Neural cell (in vitro differentiated cells): Measurements from ENCODE around the gene TRMT11. TPM values are rescaled to one million over a fixed set of nuclear protein-coding genes. Genes with fewer than 3 reads are reported as not detected.

ENCODE experiments used
- H2AFZ ChIP-seq: fragments of 200-600, 300-800 bp; sonication (generic), shearing (Covaris generic); 2 replicates; pipeline ENCODE4 v1.6.0; 2014; ENCODE audit warnings: low read depth, mild to moderate bottlenecking, antibody characterized with exemption, low read length, moderate library complexity
- H3F3A ChIP-seq: fragments of 200-600 bp; shearing (Covaris generic); 2 replicates; pipeline ENCODE4 v1.6.1; 2016; ENCODE audit warnings: mild to moderate bottlenecking, moderate library complexity, mixed read lengths, antibody characterized with exemption, low read length; ENCODE audit not compliant: insufficient read depth, poor library complexity, severe bottlenecking
- H3K27ac ChIP-seq: fragments of 200-600, 300-800 bp; sonication (generic), shearing (Covaris generic); 2 replicates; pipeline ENCODE4 v1.5.1; 2014; ENCODE audit warnings: mild to moderate bottlenecking, low read length, moderate library complexity
- H3K27me3 ChIP-seq: fragments of 300-800, 200-600 bp; sonication (generic), shearing (Covaris generic); 2 replicates; pipeline ENCODE4 v1.6.0; 2014; ENCODE audit warnings: mild to moderate bottlenecking, low read depth, low read length, moderate library complexity; ENCODE audit not compliant: insufficient read depth
- H3K36me3 ChIP-seq: fragments of 300-800, 200-600 bp; sonication (generic), shearing (Covaris generic); 2 replicates; pipeline ENCODE4 v1.5.1; 2014; ENCODE audit warnings: mild to moderate bottlenecking, antibody characterized with exemption, low read length, moderate library complexity; ENCODE audit not compliant: insufficient read depth
- H3K4me2 ChIP-seq: fragments of 300-800, 200-600 bp; sonication (generic), shearing (Covaris generic); 2 replicates; pipeline ENCODE4 v1.6.0; 2014; ENCODE audit warnings: mild to moderate bottlenecking, low read length
- H3K4me3 ChIP-seq: fragments of 300-800, 200-600 bp; sonication (generic), shearing (Covaris generic); 2 replicates; pipeline ENCODE4 v1.5.1; 2014; ENCODE audit warnings: mild to moderate bottlenecking, low read length, moderate library complexity
- H3K79me2 ChIP-seq: fragments of 200-600 bp; shearing (Covaris generic); replicated peaks from 2 replicates; pipeline ENCODE4 v1.6.0; 2014; ENCODE audit warnings: mild to moderate bottlenecking, low read length, moderate library complexity; ENCODE audit not compliant: insufficient read depth
- H3K9ac ChIP-seq: fragments of 300-800, 200-600 bp; sonication (generic), shearing (Covaris generic); 2 replicates; pipeline ENCODE4 v1.6.1; 2016; ENCODE audit warnings: mild to moderate bottlenecking, low read length, mixed read lengths
- H3K9me2 ChIP-seq: fragments of 200-600 bp; shearing (Covaris generic); 2 replicates; pipeline ENCODE4 v1.6.1; 2016; ENCODE audit warnings: mild to moderate bottlenecking, low read length, mixed read lengths; ENCODE audit not compliant: insufficient read depth
- H3K9me3 ChIP-seq: fragments of 200-600, 300-800 bp; sonication (generic), shearing (Covaris generic); 2 replicates; pipeline ENCODE4 v1.6.1; 2016; ENCODE audit warnings: mild to moderate bottlenecking, mixed run types, low read length, moderate library complexity, mixed read lengths
- H4K20me1 ChIP-seq: fragments of 200-600 bp; shearing (Covaris generic); 2 replicates; pipeline ENCODE4 v1.6.1; 2016; ENCODE audit warnings: mild to moderate bottlenecking, mixed run types; ENCODE audit not compliant: insufficient read depth
- EP300 ChIP-seq: fragments of 450-650 bp; conservative IDR thresholded peaks from 2 replicates; pipeline ENCODE4 v1.6.1; 2014; ENCODE audit warnings: antibody characterized with exemption, mild to moderate bottlenecking, moderate library complexity; ENCODE audit not compliant: poor library complexity, severe bottlenecking
- EZH2 ChIP-seq: fragments of 200-600, 300-800 bp; shearing (Covaris generic), sonication (generic); IDR thresholded peaks from 2 replicates; pipeline ENCODE4 v1.6.1; 2014; ENCODE audit warnings: antibody characterized with exemption, low read length, borderline replicate concordance, mild to moderate bottlenecking; ENCODE audit not compliant: insufficient read depth, poor library complexity, severe bottlenecking
- MXI1 ChIP-seq: fragments of 450-650 bp; conservative IDR thresholded peaks from 2 replicates; pipeline ENCODE4 v1.6.1; 2014; ENCODE audit warnings: antibody characterized with exemption, mild to moderate bottlenecking; ENCODE audit not compliant: poor library complexity, severe bottlenecking
- POLR2AphosphoS5 ChIP-seq: IDR thresholded peaks from 2 replicates; pipeline ENCODE4 v1.6.1; 2012
- RAD21 ChIP-seq: fragments of 450-650 bp; conservative IDR thresholded peaks from 2 replicates; pipeline ENCODE4 v1.6.1; 2014; ENCODE audit warnings: antibody characterized with exemption, mild to moderate bottlenecking, moderate library complexity
- SMC3 ChIP-seq: fragments of 450-650 bp; conservative IDR thresholded peaks from 2 replicates; pipeline ENCODE4 v1.6.1; 2014; ENCODE audit warnings: antibody characterized with exemption, mild to moderate bottlenecking, moderate library complexity; ENCODE audit not compliant: poor library complexity
- TAF1 ChIP-seq: IDR thresholded peaks from 2 replicates; pipeline ENCODE4 v1.6.1; 2012; ENCODE audit warnings: low read depth
- polyA plus RNA-seq: library from polyadenylated mRNA; depleted of rRNA; stranded (reverse); fragments of >200 nt; gene quantifications from 2 replicates; pipeline ENCODE4 v1.2.3, GENCODE V29; 2014
- TF ChIP-seq, protein P1 (sequence below): fragments of 450-650 bp; IDR thresholded peaks from 2 replicates; pipeline ENCODE4 v1.5.1; 2014; ENCODE audit warnings: antibody characterized with exemption, mild to moderate bottlenecking, moderate library complexity; ENCODE audit not compliant: poor library complexity, severe bottlenecking
- TF ChIP-seq, protein P2 (sequence below): IDR thresholded peaks from 2 replicates; pipeline ENCODE4 v1.6.1; 2012; ENCODE audit warnings: borderline replicate concordance

Gene TRMT11
- polyA plus RNA-seq, 1 donor from 2014 or later: 37.6 TPM

DNA sequence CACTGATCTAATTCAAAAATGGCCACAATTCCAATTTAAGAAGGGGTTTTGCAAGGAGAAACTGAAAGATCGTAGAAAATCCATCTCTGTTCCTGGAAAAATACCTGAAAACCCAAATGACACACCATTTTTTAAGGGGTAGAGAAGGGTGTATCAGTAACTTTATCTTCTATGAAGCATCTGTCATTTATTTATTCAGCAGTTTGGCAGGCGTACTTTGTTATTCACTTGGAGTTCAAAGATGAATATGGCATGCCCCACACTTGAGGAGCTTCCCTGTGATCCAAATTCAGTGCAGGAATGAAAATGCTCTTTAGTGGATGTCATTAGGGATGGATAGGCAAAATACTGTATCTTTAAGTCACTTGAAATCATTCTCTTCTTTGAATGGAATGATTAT, 22.5 kb upstream of the TRMT11 start:
- H3K4me2 ChIP-seq: no peak overlapping the region
- H3K27me3 ChIP-seq: no peaks in the 10 kb centered on the region
- TF ChIP-seq MXI1 (no peak), SMC3 (no peak), RAD21 (no peak), TAF1 (no peak), POLR2AphosphoS5 (no peak)
- TF ChIP-seq, protein P1, sequence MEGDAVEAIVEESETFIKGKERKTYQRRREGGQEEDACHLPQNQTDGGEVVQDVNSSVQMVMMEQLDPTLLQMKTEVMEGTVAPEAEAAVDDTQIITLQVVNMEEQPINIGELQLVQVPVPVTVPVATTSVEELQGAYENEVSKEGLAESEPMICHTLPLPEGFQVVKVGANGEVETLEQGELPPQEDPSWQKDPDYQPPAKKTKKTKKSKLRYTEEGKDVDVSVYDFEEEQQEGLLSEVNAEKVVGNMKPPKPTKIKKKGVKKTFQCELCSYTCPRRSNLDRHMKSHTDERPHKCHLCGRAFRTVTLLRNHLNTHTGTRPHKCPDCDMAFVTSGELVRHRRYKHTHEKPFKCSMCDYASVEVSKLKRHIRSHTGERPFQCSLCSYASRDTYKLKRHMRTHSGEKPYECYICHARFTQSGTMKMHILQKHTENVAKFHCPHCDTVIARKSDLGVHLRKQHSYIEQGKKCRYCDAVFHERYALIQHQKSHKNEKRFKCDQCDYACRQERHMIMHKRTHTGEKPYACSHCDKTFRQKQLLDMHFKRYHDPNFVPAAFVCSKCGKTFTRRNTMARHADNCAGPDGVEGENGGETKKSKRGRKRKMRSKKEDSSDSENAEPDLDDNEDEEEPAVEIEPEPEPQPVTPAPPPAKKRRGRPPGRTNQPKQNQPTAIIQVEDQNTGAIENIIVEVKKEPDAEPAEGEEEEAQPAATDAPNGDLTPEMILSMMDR: no peak
- H3K79me2 ChIP-seq: peaks cover 10% of the 10 kb centered on the region
- H2AFZ ChIP-seq: no peak overlapping the region
- H3K9ac ChIP-seq: no peak overlapping the region
- H3K9me2 ChIP-seq: no peaks in the 10 kb centered on the region
- no peaks in the 10 kb centered on the region for H4K20me1 ChIP-seq
- no peak overlapping the region for H3K4me3 ChIP-seq
- no peaks in the 10 kb centered on the region for H3K9me3 ChIP-seq
- H3F3A ChIP-seq: no peaks in the 10 kb centered on the region
- H3K27ac ChIP-seq: no peak overlapping the region
- H3K36me3 ChIP-seq: no peaks in the 10 kb centered on the region

DNA sequence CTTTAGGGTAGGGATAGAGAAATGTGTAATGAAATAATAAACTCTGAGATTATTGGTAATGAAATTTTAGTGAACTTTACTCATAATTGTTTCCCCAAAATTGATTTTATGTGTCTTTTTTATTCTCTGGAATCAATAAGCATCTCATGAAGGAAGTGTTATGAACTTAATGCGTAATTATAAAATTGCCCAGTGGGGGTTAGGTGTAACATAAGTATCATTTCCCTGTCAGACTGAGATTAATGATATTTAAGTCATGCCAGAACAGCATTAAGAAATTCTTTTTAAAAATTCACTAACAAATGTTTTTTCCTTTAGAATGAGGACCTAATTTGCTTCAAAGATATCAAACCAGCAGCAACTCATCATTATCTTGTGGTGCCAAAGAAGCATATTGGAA, 19.8 kb upstream of the TRMT11 start:
- TF ChIP-seq TAF1: no peak
- no peak for TF ChIP-seq POLR2AphosphoS5
- no peak for TF ChIP-seq SMC3
- TF ChIP-seq, protein P1: no peak
- TF ChIP-seq EZH2: no peak
- TF ChIP-seq, protein P2, sequence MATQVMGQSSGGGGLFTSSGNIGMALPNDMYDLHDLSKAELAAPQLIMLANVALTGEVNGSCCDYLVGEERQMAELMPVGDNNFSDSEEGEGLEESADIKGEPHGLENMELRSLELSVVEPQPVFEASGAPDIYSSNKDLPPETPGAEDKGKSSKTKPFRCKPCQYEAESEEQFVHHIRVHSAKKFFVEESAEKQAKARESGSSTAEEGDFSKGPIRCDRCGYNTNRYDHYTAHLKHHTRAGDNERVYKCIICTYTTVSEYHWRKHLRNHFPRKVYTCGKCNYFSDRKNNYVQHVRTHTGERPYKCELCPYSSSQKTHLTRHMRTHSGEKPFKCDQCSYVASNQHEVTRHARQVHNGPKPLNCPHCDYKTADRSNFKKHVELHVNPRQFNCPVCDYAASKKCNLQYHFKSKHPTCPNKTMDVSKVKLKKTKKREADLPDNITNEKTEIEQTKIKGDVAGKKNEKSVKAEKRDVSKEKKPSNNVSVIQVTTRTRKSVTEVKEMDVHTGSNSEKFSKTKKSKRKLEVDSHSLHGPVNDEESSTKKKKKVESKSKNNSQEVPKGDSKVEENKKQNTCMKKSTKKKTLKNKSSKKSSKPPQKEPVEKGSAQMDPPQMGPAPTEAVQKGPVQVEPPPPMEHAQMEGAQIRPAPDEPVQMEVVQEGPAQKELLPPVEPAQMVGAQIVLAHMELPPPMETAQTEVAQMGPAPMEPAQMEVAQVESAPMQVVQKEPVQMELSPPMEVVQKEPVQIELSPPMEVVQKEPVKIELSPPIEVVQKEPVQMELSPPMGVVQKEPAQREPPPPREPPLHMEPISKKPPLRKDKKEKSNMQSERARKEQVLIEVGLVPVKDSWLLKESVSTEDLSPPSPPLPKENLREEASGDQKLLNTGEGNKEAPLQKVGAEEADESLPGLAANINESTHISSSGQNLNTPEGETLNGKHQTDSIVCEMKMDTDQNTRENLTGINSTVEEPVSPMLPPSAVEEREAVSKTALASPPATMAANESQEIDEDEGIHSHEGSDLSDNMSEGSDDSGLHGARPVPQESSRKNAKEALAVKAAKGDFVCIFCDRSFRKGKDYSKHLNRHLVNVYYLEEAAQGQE: no peak
- no peak for TF ChIP-seq MXI1
- TF ChIP-seq EP300: no peak
- no peak for TF ChIP-seq RAD21
- no peaks in the 10 kb centered on the region for H3F3A ChIP-seq
- H3K79me2 ChIP-seq: peaks cover 5% of the 10 kb centered on the region
- no peak overlapping the region for H3K9ac ChIP-seq
- H3K36me3 ChIP-seq: no peaks in the 10 kb centered on the region
- H3K27me3 ChIP-seq: no peaks in the 10 kb centered on the region
- no peaks in the 10 kb centered on the region for H3K9me2 ChIP-seq
- H2AFZ ChIP-seq: no peak overlapping the region
- no peaks in the 10 kb centered on the region for H4K20me1 ChIP-seq
- H3K9me3 ChIP-seq: no peaks in the 10 kb centered on the region
- no peak overlapping the region for H3K4me3 ChIP-seq
- no peak overlapping the region for H3K4me2 ChIP-seq
- no peak overlapping the region for H3K27ac ChIP-seq
